OCI-LY7 (cell line): ENCODE results near the gene UQCRQ.

Experiments used
- CTCF ChIP-seq: fragments of 200-600 bp; sonication (generic); conservative IDR thresholded peaks from 2 replicates; pipeline ENCODE4 v1.5.1; 2014; ENCODE audit warnings: mild to moderate bottlenecking, antibody characterized with exemption, low read length, moderate library complexity, mixed read lengths
- EZH2phosphoT487 ChIP-seq: fragments of 200-600 bp; sonication (generic); IDR thresholded peaks from 2 replicates; pipeline ENCODE4 v1.6.1; 2018; ENCODE audit warnings: low read depth, borderline replicate concordance, mild to moderate bottlenecking, mixed run types, antibody characterized with exemption, low read length, moderate library complexity, mixed read lengths

- TF ChIP-seq CTCF = peak; percentile 85
- TF ChIP-seq EZH2phosphoT487 = no peak
These were observed 16.9 kb downstream of the UQCRQ start for GRCh38 chr5:132883261-132883834.
